Forelimb muscle (tissue), 1 donor: Measurements from ENCODE around the gene TRIP13. TPM values are rescaled to one million over a fixed set of nuclear protein-coding genes. Genes with fewer than 3 reads are reported as not detected.
"Not testable (repeated sequence)": the region's sequence is repeated elsewhere in the genome, so short reads cannot be mapped to it uniquely, and the experiment has no call there.

Experiments used
- DNase-seq: peaks from one replicate; pipeline ENCODE4 v3.0.0-alpha.2; 2013; ENCODE audit warnings: low read depth
- polyA plus RNA-seq: library from polyadenylated mRNA; unstranded; fragments of 120-200 nt; gene quantifications from one replicate; pipeline ENCODE4 v1.2.1, GENCODE V29; 2013; ENCODE audit not compliant: insufficient read length

TRIP13 gene
- polyA plus RNA-seq, 1 donor: 6.6 TPM

DNA sequence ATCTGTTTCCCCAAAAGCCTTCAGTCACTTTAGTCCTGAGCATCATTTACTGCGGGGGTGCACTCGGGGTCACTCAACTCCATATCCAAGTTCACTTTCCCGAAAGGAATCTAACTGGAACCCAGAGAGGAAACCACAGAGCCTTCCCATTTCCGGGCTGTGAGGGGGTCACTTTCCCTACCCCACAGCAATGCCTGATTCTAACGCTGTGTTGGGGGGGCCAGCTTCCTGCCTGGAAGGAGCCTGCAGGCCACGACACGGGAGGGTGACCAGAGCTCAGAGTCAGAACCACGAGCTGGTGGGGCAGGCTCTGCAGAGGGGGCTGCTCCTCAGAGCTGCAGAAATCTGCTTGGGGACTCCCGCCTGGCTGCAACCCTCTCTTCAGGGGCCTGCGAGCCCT, 20.4 kb upstream of the TRIP13 start:
- no peak for DNase-seq

- DNase-seq: no peak
These were observed 19.4 kb upstream of the TRIP13 start for GRCh38 chr5:873328-873727.

DNA sequence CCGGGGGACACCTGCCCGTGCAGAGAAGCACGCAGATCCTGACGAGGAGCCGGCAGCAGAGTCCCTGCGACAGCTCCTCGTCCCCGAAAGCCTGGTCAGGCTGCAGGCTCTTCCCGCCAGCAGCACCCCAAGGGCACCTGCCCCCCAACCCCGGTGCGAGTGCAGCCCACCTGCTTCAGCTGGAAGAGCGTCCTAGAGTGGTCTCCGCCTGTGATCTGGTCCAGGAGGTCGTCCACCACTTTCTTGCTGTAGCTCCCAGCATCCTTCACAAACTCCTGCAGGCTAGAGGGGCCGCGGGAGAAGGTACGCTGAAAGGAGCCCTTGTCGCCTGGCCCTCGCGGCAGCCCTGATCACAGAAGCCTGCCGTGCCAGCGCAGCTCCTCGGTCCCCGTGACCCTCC, 16.8 kb upstream of the TRIP13 start:
- DNase-seq: no peak

- no peak for DNase-seq
These were observed 16.0 kb upstream of the TRIP13 start for GRCh38 chr5:876398-877365.

DNA sequence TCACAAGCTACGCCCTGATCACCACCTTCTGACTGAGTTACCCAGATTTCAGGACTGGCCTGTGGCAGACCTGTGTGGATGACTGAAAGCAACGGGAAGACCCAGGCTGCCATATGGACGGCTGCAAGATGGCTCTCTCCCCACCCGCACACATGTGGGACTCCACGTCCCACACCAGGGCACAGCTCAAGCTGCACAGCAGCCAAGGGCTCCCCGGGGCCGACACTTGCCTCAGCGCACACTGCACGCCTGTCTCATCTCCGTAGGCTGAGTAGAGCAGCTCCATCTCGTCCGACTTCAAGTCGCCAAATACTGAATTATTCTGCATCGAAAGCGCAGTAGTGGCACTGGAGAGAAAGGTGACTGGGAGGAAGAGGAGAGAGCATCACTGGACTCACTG, 14.6 kb upstream of the TRIP13 start:
- no peak for DNase-seq

- DNase-seq: not testable (repeated sequence)
These were observed 14.0 kb upstream of the TRIP13 start for GRCh38 chr5:878677-879076.

DNA sequence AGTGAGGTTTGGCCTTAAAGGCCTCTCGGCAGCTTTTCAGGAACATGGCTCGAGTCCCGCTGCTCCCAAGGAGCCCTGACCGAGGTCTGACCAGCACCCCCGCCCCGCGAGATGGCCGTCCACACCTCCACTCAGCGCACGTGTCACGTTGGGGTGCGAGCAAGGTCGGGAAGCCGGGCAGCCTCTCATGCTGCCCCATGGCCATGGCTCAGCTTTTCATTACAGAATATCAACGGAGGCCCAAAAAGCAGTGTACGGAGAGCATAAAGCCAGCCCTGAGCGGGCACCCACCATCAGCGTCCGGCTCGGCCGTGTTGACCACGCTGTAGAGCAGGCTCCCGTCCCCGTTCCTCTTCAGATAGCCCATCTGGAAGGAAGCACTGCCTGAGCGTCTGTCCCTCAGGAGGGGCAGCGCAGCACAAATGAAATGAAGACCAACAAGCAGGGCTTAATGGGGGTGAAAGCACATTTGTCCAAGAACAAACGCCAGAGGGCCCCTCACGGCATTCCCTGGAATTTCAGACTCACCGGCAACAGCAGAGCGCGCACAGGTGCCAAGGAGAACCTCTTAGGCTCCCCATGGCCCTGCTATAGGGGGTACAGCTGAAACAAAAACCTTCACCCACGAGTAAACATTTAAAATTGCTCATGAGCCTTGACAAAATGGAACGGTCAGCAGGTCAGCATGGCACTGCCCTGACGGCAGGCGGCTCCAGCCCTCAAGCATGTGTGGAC, 11.7 kb upstream of the TRIP13 start:
- DNase-seq: no peak

DNA sequence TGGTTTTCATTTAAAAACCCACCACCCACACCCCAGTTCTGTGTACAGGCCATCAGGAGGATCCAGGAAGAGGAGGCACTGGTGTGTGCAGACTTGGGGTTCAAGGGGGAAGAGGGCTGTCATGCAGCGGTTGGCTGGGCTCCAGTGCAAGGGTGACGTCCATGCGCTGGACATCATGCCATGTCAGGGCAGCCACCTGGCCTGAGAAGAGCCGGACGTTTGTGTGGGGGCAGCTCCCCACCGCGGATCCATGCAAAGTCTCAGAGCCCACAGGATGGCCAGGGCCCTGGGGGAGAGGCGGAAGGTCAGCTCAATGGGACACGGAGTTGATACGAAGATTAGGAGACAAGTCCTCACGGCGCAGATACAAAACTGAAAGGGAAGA, 11.1 kb upstream of the TRIP13 start:
- no peak for DNase-seq

GRCh38 chr5:882253-883183, 10.2 kb upstream of the TRIP13 start:
- no peak for DNase-seq

DNA sequence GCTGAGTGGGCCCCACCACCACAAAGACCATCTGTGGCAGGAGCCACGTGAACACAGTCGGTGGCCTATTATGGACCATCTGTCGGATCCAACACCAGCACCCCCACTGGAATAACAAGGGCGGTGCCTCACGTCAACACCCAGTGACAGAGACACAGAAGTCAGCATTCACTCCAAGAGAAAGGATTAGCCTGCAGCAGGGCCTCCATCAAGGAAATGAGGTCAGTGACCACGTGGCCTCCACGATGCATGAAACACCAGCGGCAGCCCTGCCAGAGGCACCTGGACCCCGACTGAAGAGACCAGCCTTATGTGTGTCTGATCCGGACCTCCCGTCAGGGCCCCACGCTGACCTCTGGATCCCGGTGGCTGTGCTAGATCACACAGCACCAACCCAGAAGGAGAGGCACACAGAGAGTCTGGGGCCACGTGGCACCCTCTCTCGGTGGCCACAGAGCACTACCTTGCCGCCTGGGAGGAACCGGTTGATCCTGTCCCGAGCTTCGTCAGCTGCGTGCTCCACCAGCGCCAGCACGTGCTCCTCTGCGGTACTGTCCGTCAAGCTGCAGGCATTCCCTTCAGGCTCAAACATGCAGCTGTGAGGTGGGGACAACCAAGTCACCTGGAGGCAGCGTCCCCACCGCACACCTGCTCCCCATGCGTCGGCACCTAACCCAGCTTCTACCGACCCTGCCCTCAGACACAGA, 9.1 kb upstream of the TRIP13 start:
- DNase-seq: no peak

GRCh38 chr5:884345-885126, 8.1 kb upstream of the TRIP13 start:
- no peak for DNase-seq

GRCh38 chr5:885127-885442, 7.6 kb upstream of the TRIP13 start:
- no peak for DNase-seq

DNA sequence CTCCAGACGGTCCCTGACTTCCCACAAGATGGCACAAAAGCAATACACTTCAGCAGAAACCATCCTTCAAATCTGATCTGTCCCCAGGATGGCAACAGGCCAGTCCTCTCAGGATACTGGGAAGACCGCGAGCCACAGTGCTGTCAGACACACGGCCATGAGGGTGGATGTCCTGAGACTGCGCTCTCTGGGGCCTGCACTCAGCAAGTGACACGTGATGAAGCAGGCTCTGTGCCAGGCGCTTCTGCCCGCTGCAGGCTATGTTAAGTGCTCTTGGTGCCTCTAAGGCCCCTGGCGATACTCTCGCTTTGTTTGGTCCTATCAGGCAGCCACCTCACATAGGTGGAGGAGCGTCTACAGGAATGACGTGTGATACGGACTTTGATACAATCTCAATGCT, 7.2 kb upstream of the TRIP13 start:
- no peak for DNase-seq

- DNase-seq: no peak
These were observed 6.6 kb upstream of the TRIP13 start for GRCh38 chr5:886036-886435.

GRCh38 chr5:886716-887325, 5.9 kb upstream of the TRIP13 start:
- no peak for DNase-seq

DNA sequence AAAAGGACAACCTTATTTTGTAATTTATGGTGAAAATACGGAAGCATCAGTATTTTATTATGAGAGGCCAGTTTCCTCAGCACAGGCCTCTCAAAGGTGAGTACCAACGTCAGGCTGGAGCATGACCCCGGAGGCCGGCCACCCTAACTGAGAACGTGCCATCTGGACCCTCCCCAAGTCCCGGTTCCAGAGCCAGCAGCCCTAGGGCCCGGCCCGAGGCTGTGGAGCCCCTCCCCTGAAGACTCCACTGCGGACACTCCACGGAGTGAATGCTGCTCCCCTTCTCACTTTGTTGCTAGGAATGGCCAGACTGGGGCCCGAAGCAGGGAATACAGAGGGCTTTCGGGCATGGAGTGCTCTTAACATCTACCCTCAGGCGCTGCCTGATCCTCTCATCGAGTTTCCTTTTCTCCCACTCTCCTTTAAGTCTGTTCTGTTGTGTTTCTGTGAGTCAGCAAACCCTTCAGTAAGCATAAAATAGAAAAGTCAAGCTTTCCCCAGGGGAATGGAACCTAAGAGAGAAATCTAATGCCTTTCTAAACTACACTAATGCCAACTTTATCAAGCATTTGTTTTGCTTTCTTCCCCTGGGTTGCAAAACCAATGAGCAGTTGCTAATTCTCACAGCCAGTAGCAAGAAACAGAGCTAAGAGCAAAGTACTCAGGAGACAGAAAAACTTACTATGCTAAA, 4.6 kb upstream of the TRIP13 start:
- DNase-seq: no peak

GRCh38 chr5:888638-889035, 4.0 kb upstream of the TRIP13 start:
- DNase-seq: no peak

DNA sequence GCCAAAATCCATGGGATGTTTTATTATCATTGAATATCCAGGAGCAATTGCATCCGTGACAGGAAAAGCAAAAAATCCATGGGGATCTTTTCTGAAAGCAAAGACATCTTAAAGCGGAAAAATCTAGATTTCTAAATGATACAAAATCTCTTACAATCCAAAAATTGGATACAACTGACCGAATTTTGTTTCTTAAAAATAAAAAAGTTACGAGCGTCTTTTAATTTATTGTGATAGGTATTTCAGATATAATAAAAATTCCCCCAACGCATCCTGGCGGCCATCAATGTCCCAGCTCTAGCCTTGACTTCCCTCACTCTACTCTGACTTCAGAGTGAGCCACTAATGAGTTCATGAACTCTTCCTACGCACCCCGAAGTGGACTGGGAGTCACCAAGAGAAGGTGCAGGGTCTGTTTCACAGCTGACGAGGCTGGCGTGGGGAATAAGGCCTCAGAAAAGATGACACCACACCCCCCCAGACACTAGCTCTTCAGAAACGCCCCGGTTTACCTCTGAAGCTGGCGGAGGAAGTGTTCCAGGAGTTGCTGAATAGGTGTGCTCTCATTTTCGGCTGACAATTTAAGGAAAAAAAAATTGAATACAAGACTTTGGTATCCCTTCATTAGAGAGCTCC, 3.5 kb upstream of the TRIP13 start:
- DNase-seq: no peak
